HEK293T (cell line): ENCODE measurements around the gene ARID1B.

Source experiments
- ELF4 ChIP-seq: fragments of 450-650 bp; IDR thresholded peaks from 2 replicates; pipeline ENCODE4 v1.6.1; 2017; ENCODE audit warnings: antibody characterized with exemption
- FOXK2 ChIP-seq: fragments of 450-650 bp; IDR thresholded peaks from 2 replicates; pipeline ENCODE4 v1.6.1; 2016; ENCODE audit warnings: mild to moderate bottlenecking
- FOXM1 ChIP-seq: fragments of 450-650 bp; IDR thresholded peaks from 2 replicates; pipeline ENCODE4 v1.6.1; 2017; ENCODE audit warnings: mild to moderate bottlenecking, borderline replicate concordance
- NFRKB ChIP-seq: fragments of 450-650 bp; IDR thresholded peaks from 2 replicates; pipeline ENCODE4 v1.6.1; 2016; ENCODE audit warnings: mild to moderate bottlenecking, moderate library complexity
- SP1 ChIP-seq: fragments of 450-650 bp; IDR thresholded peaks from 2 replicates; pipeline ENCODE4 v1.6.1; 2017
- SUZ12 ChIP-seq: fragments of 450-650 bp; IDR thresholded peaks from 2 replicates; pipeline ENCODE4 v1.6.1; 2016; ENCODE audit warnings: mild to moderate bottlenecking
- TARDBP ChIP-seq: fragments of 450-650 bp; IDR thresholded peaks from 2 replicates; pipeline ENCODE4 v1.6.1; 2016

DNA sequence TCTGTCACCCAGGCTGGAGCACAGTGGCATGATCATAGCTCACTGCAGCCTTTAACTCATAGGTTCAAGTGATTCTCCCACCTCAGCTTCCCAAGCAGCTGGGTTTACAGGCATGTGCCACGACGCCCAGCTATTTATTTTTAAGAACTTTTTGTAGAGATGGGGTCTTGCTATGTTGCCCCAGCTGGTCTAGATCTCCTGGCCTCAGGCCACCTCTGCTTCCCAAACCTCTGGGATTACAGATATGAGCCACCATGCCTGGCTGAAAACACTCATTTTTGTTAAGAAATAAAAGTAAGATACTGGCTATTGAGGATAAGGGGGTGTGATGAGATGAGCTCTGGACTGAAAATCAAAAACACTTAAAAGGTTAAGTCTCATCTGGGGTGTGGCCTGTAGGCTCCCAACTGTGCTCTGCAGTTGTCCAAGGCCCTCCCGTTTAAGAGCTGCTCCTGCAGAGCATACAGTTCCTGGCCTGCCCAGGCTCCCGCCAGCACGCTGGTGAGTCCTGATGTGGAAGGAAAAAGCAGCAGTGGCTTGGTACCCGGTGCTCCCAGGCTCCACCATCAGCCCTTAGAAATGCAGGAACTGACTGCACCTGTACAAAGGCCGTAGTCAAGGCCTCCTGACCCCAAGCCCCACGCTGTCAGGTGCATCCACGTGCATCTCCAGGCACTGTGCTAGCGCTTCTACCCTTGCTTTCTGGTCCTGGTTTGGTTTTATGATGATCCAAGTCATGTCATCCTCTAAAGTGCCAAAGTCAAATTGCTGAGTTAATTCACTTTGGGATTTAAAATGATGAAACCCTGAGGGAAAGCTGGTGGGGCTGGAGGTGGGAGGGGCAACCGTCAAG lies 434.7 kb downstream of the ARID1B start:
- no peak for TF ChIP-seq SP1
- TF ChIP-seq FOXK2, result no peak
- no peak for TF ChIP-seq FOXM1
- TF ChIP-seq SUZ12, result no peak
- TF ChIP-seq NFRKB, result no peak
- TF ChIP-seq TARDBP, result no peak
- TF ChIP-seq ELF4, result no peak
